Chondrocyte (in vitro differentiated cells): ENCODE data around the gene PRKAR1B. TPM values are rescaled to one million over a fixed set of nuclear protein-coding genes. Genes with fewer than 3 reads are reported as not detected.
A peak's percentile ranks its signal among the peaks of the same experiment; 100 is the strongest.

Experiments
- DNase-seq: peaks from one replicate; pipeline ENCODE4 v3.0.0; 2021; ENCODE audit warnings: mixed read lengths, low spot score
- H3K27ac Mint-ChIP-seq: one replicate; pipeline ENCODE4 v1.8.0; 2021; ENCODE audit warnings: mild to moderate bottlenecking, moderate library complexity, mixed read lengths; ENCODE audit not compliant: unreplicated experiment
- H3K27me3 Mint-ChIP-seq: 2 replicates; pipeline ENCODE4 v1.8.0; 2021; ENCODE audit warnings: low read depth, mixed read lengths
- H3K36me3 Mint-ChIP-seq: 2 replicates; pipeline ENCODE4 v1.8.0; 2021; ENCODE audit warnings: low read depth, mixed read lengths
- H3K4me1 Mint-ChIP-seq: 2 replicates; pipeline ENCODE4 v1.8.0; 2021; ENCODE audit warnings: low read depth, mild to moderate bottlenecking, mixed read lengths
- H3K4me3 Mint-ChIP-seq: one replicate; pipeline ENCODE4 v1.8.0; 2021; ENCODE audit warnings: mild to moderate bottlenecking, moderate library complexity, mixed read lengths; ENCODE audit not compliant: unreplicated experiment
- H3K9me3 Mint-ChIP-seq: 2 replicates; pipeline ENCODE4 v1.8.0; 2021; ENCODE audit warnings: low read depth, mixed read lengths
- CTCF ChIP-seq: fragments of 200-600 bp; sonication (generic); IDR thresholded peaks from 2 replicates; pipeline ENCODE4 v1.5.0; 2021; ENCODE audit warnings: antibody characterized with exemption, mild to moderate bottlenecking, moderate library complexity
- total RNA-seq: library from RNA; stranded (reverse); gene quantifications from 3 replicates; pipeline ENCODE4 v1.2.1, GENCODE V29; 2021

PRKAR1B gene
- total RNA-seq, 1 donor from 2014 or later: 7.7 TPM

GRCh38 chr7:742791-743190 is 15.7 kb upstream of the PRKAR1B start:
- no peak overlapping the region for H3K27ac Mint-ChIP-seq
- H3K27me3 Mint-ChIP-seq: no peaks in the 10 kb centered on the region
- peaks cover 10% of the 10 kb centered on the region for H3K36me3 Mint-ChIP-seq
- H3K4me1 Mint-ChIP-seq: no peaks in the 10 kb centered on the region
- H3K9me3 Mint-ChIP-seq: no peaks in the 10 kb centered on the region
- DNase-seq: no peak
- no peak for TF ChIP-seq CTCF
- no peak overlapping the region for H3K4me3 Mint-ChIP-seq

GRCh38 chr7:741850-742249 is 14.8 kb upstream of the PRKAR1B start:
- H3K4me1 Mint-ChIP-seq: no peaks in the 10 kb centered on the region
- H3K36me3 Mint-ChIP-seq: peaks cover 10% of the 10 kb centered on the region

GRCh38 chr7:741191-741671 is 14.2 kb upstream of the PRKAR1B start:
- H3K27me3 Mint-ChIP-seq: no peaks in the 10 kb centered on the region
- H3K9me3 Mint-ChIP-seq: no peaks in the 10 kb centered on the region
- no peak for TF ChIP-seq CTCF
- no peaks in the 10 kb centered on the region for H3K4me1 Mint-ChIP-seq
- H3K36me3 Mint-ChIP-seq: peaks cover 10% of the 10 kb centered on the region
- no peak overlapping the region for H3K4me3 Mint-ChIP-seq
- no peak overlapping the region for H3K27ac Mint-ChIP-seq
- DNase-seq: peak; percentile 19

More at GRCh38 chr7:741850-742249, 14.8 kb upstream of the PRKAR1B start:
- no peak for TF ChIP-seq CTCF
- no peak for DNase-seq
- Mint-ChIP-seq H3K27me3 (no peaks in the 10 kb centered on the region), H3K9me3 (no peaks in the 10 kb centered on the region), H3K27ac (no peak overlapping the region), H3K4me3 (no peak overlapping the region)

- TF ChIP-seq CTCF: no peak
- Mint-ChIP-seq H3K36me3 (peaks cover 8% of the 10 kb centered on the region), H3K9me3 (no peaks in the 10 kb centered on the region), H3K27me3 (no peaks in the 10 kb centered on the region), H3K4me1 (no peaks in the 10 kb centered on the region), H3K27ac (no peak overlapping the region), H3K4me3 (no peak overlapping the region)
- peak; percentile 89 for DNase-seq
These were observed 13.2 kb upstream of the PRKAR1B start for GRCh38 chr7:739983-740942.

GRCh38 chr7:739455-739982 is 12.4 kb upstream of the PRKAR1B start:
- peak; percentile 72 for DNase-seq
- Mint-ChIP-seq H3K27ac (no peak overlapping the region), H3K9me3 (no peaks in the 10 kb centered on the region), H3K4me1 (no peaks in the 10 kb centered on the region), H3K36me3 (peaks cover 5% of the 10 kb centered on the region), H3K4me3 (no peak overlapping the region), H3K27me3 (no peaks in the 10 kb centered on the region)
- no peak for TF ChIP-seq CTCF
